HG03095 (cell line): ENCODE measurements around the gene GFM2.
"Not testable (repeated sequence)": the region's sequence is repeated elsewhere in the genome, so short reads cannot be mapped to it uniquely, and the experiment has no call there.

Experiments used
- ATAC-seq: cut with Tn5 transposase; IDR thresholded peaks from one replicate; pipeline ENCODE4 v1.9.1; 2021; ENCODE audit warnings: moderate library complexity; ENCODE audit not compliant: unreplicated experiment

The GFM2 gene

GRCh38 chr5:74717596-74717995, 49.3 kb downstream of the GFM2 start:
- ATAC-seq = no peak

GRCh38 chr5:74693191-74693590, 73.7 kb downstream of the GFM2 start:
- ATAC-seq = no peak

- no peak for ATAC-seq
Measured at GRCh38 chr5:74686962-74687751, 79.8 kb downstream of the GFM2 start.

DNA sequence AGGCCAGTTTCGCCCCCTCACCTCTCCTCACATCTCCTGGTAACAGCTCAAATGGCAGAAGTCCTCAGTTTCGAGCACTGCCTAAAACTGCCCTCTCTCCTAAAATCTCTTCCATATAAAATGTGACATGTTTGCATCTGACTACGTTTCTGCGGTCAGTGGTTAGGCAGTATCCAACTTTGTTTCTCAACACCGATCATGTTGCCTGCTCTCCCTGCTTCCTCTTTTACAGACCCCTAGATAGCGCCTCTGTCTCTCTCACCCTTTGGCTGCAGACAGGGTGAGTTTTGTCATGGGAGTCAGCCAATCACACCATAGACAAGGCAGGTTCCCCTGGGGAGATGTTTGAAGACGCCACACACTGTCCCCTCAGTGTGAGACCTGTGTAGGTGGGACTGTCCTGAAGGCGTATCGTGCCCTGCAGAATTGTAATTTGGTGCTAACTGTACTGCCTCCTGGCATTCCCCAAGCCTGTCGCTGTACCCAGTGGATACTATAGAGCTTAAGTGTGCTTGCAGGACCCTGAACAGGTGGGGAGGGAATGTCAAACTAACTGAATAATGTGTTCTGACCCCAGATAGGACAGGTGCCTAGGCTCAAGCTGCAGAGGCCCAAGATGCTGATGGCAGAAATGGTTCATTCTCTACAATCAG, 80.8 kb downstream of the GFM2 start:
- ATAC-seq = peak; percentile 54

DNA sequence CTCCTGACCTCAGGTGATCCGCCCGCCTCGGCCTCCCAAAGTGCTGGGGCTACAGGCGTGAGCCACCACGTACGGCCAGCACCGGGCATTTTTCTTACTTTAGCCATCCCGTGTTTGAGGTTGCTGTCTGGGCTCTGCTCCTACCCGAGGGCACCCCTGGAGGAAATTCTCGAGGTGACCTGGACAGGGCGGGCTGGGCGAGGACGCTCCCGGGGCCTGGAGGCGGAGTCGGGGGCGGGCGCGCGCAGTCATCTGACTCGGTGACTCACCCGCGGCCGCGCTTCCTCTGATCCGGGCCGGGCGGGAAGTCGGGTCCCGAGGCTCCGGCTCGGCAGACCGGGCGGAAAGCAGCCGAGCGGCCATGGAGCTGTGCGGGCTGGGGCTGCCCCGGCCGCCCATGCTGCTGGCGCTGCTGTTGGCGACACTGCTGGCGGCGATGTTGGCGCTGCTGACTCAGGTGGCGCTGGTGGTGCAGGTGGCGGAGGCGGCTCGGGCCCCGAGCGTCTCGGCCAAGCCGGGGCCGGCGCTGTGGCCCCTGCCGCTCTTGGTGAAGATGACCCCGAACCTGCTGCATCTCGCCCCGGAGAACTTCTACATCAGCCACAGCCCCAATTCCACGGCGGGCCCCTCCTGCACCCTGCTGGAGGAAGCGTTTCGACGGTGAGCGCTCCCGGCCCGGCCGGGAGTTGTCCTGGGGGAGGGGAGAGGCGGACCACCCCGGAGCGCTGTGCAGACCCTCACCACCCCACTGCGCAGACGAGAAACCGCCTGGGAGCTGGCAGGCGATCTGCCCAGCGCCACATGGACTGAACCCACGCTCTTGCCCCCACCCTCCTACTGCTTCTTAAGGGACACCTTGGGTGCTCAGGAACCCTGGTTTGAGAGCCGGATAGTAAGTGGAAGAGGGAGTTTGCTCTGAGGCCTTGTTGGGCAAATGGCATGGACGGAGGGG, 81.7 kb downstream of the GFM2 start, which contains the start of gene HEXB:
Gene HEXB (plus strand): TSS at position 334 of the 952 bp plus-strand sequence. CDS start 28 bp downstream, at position 362.
- peak; percentile 83 for ATAC-seq

DNA sequence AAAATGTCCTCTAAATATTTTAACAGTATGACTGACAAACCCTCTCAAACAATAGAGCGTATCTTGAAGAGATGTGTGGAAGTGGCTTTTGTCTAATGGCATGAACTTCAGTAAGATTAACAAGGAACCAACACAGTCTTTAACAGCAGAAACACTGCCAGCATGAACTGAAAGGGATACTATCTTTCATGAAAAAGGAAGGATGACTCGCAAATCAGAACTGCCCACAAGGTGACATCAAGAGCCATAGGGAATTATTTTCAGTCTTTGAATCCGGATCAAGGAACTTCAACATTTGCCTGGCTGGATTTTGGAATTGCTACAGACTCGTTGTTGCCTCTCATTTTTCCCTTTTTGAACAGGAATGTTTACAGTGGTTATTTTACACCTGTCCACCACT, 87.0 kb downstream of the GFM2 start:
- no peak for ATAC-seq

DNA sequence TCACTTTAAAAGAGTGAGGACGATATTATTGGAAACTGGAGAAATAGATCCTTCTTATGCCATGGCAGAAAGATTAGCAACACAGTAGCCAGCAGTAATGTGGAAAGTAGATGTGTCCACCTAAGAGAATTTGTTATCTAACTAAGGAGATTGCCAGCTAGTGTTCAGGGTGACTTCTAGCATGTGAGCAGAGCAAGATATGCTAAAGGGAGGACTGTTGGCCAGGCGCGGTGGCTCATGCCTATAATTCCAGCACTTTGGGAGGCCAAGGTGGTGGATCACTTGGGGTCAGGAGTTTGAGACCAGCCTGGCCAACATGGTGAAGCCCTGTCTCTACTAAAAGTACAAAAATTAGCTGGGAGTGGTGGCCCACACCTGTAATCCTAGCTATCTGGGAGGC, 87.6 kb downstream of the GFM2 start:
- ATAC-seq = not testable (repeated sequence)

GRCh38 chr5:74678123-74678522, 88.8 kb downstream of the GFM2 start:
- not testable (repeated sequence) for ATAC-seq

GRCh38 chr5:74676466-74676865, 90.5 kb downstream of the GFM2 start:
- not testable (repeated sequence) for ATAC-seq

DNA sequence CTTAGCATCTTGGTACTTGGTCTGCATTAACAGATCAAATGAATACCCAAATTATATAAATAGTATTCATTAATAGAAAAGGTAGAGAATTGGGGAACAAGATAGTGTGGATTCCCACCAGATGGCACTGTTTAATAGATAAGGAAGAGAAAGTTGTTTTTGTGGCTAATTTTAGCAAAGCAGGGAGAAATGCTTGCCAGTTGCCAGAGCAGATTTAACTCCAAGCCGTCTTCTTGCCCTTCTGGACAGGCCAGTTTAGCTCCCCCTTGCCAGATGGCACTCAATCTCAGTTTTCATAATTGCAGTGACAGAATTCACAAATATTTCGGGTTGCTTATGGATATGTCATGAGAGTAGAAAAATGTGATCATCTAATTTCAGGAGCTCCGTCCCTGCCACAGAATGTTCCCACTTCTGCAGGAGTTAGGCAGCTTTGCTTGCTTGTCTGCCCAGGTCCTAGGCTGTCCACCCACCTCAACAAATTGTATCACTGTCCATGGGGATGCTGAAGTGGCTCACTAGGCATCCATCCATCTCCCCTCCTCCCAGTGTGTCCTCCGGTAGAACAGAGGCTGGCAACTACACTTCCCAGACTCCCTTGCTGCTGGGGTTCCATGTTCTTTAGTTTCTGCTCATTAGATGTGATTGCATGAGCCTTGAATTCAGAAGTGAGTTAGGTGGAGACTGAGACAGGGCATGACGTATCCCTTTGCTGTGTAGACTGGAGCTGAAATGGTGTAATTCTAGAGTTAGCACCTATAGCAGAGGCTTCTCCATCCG, 93.7 kb downstream of the GFM2 start:
- ATAC-seq = no peak

DNA sequence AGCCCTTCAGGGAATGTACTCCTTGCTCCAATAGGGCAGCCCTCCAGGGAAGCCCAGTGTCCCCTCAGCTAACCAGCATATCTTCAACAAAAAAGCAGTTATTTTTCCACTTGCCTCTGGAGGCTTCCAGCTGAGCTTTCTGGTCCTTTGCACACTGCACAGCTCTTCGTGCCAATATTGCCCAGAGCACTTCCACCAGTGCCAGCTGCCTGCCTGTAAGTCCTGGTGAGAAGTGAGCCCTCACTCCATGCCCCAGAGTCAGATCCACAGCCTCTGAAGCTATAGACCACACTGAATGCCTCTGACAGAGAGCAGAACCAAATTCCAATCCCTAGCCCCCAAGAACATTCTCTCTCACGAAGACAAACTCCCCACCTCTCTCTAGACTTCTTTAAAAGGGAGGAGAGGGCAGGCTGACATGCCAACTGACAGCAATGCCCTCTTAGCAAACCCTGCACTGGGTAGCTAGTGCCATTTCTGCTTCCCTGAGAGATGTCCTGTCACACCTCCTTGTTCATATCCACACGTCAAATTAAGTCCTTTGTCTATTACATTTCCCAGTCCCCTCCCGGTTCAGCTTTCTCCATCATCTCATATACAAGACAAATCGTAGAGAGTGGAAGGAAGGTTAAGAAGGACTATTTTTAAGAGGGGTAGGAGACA, 94.6 kb downstream of the GFM2 start:
- no peak for ATAC-seq
